Loucy (cell line): Measurements from ENCODE around the gene PGAM1.

ENCODE experiments used
- H2AFZ ChIP-seq: fragments of 200-600 bp; sonication (generic); 2 replicates; pipeline ENCODE4 v1.6.0; 2016; ENCODE audit warnings: antibody characterized with exemption, mild to moderate bottlenecking, low read length, moderate library complexity
- H3F3A ChIP-seq: fragments of 200-600 bp; 2 replicates; pipeline ENCODE4 v1.6.0; 2016; ENCODE audit warnings: antibody characterized with exemption, low read depth, mild to moderate bottlenecking
- H3K27me3 ChIP-seq: fragments of 200-600 bp; sonication (generic); 2 replicates; pipeline ENCODE4 v1.6.1; 2014; ENCODE audit warnings: low read length, mild to moderate bottlenecking; ENCODE audit not compliant: insufficient read depth, poor library complexity, severe bottlenecking
- H3K36me3 ChIP-seq: fragments of 200-600 bp; sonication (generic); 2 replicates; pipeline ENCODE4 v1.6.1; 2016; ENCODE audit warnings: low read length; ENCODE audit not compliant: insufficient read depth
- H3K4me1 ChIP-seq: fragments of 200-600 bp; sonication (generic); 2 replicates; pipeline ENCODE4 v1.5.1; 2014; ENCODE audit warnings: low read length, mild to moderate bottlenecking; ENCODE audit not compliant: insufficient read depth, poor library complexity, severe bottlenecking
- H3K4me2 ChIP-seq: fragments of 200-600 bp; sonication (generic); 2 replicates; pipeline ENCODE4 v1.6.0; 2014; ENCODE audit warnings: antibody characterized with exemption, low read length, low read depth, mild to moderate bottlenecking; ENCODE audit not compliant: poor library complexity, severe bottlenecking
- H3K4me3 ChIP-seq: fragments of 200-600 bp; sonication (generic); 2 replicates; pipeline ENCODE4 v1.5.1; 2014; ENCODE audit warnings: low read length, mild to moderate bottlenecking, mixed read lengths; ENCODE audit not compliant: poor library complexity, severe bottlenecking
- H3K79me2 ChIP-seq: fragments of 200-600 bp; sonication (generic); 2 replicates; pipeline ENCODE4 v1.6.1; 2014; ENCODE audit warnings: low read length; ENCODE audit not compliant: insufficient read depth
- H3K9ac ChIP-seq: fragments of 200-600 bp; sonication (generic); 2 replicates; pipeline ENCODE4 v1.6.0; 2014; ENCODE audit warnings: mild to moderate bottlenecking, low read depth, low read length, moderate library complexity; ENCODE audit not compliant: poor library complexity, severe bottlenecking
- H3K9me2 ChIP-seq: fragments of 200-600 bp; sonication (generic); replicated peaks from 2 replicates; pipeline ENCODE4 v1.6.1; 2016; ENCODE audit warnings: low read depth, low read length, mixed read lengths
- H3K9me3 ChIP-seq: fragments of 200-600 bp; sonication (generic); 2 replicates; pipeline ENCODE4 v1.6.1; 2014; ENCODE audit warnings: mild to moderate bottlenecking, antibody characterized with exemption, low read length, low read depth; ENCODE audit not compliant: insufficient read depth
- H4K20me1 ChIP-seq: fragments of 200-600 bp; sonication (generic); 2 replicates; pipeline ENCODE4 v1.6.0; 2014; ENCODE audit warnings: antibody characterized with exemption, low read length, mild to moderate bottlenecking; ENCODE audit not compliant: insufficient read depth, poor library complexity, severe bottlenecking
- CTCF ChIP-seq: fragments of 200-600 bp; sonication (generic); conservative IDR thresholded peaks from 2 replicates; pipeline ENCODE4 v1.5.1; 2014; ENCODE audit warnings: mild to moderate bottlenecking, antibody characterized with exemption, low read length
- EZH2phosphoT487 ChIP-seq: fragments of 200-600 bp; IDR thresholded peaks from 2 replicates; pipeline ENCODE4 v1.6.1; 2018; ENCODE audit warnings: antibody characterized with exemption, mild to moderate bottlenecking, moderate library complexity, borderline replicate concordance

PGAM1 gene

GRCh38 chr10:97444212-97444611, 18.2 kb downstream of the PGAM1 start:
- peak overlapping the region; percentile 89 for H3K4me3 ChIP-seq
- no peaks in the 10 kb centered on the region for H3K27me3 ChIP-seq
- TF ChIP-seq EZH2phosphoT487 (no peak), CTCF (no peak)
- H3K9ac ChIP-seq: peak overlapping the region; percentile 80
- H3K36me3 ChIP-seq: peaks cover 8% of the 10 kb centered on the region; the same call in 1 of the 2 replicates
- no peaks in the 10 kb centered on the region for H3K9me3 ChIP-seq
- H3K4me2 ChIP-seq: peak overlapping the region; percentile 94
- no peaks in the 10 kb centered on the region for H4K20me1 ChIP-seq
- H3K79me2 ChIP-seq: peaks cover 60% of the 10 kb centered on the region
- no peaks in the 10 kb centered on the region for H3K9me2 ChIP-seq
- H3K4me1 ChIP-seq: peaks cover 27% of the 10 kb centered on the region
- H2AFZ ChIP-seq: no peak overlapping the region
- no peaks in the 10 kb centered on the region for H3F3A ChIP-seq

- Histone ChIP-seq H3F3A (no peaks in the 10 kb centered on the region), H3K9me3 (no peaks in the 10 kb centered on the region), H3K4me3 (peak overlapping the region; percentile 89), H4K20me1 (peaks cover 2% of the 10 kb centered on the region), H3K27me3 (no peaks in the 10 kb centered on the region), H3K4me1 (peaks cover 30% of the 10 kb centered on the region), H2AFZ (peak overlapping the region; percentile 95), H3K4me2 (peak overlapping the region; percentile 94), H3K36me3 (peaks cover 7% of the 10 kb centered on the region; the same call in 1 of the 2 replicates), H3K9ac (peak overlapping the region; percentile 80), H3K79me2 (peaks cover 68% of the 10 kb centered on the region), H3K9me2 (no peaks in the 10 kb centered on the region)
- TF ChIP-seq EZH2phosphoT487 (no peak), CTCF (no peak)
Measured at GRCh38 chr10:97445357-97445721, 19.3 kb downstream of the PGAM1 start.

GRCh38 chr10:97445722-97446639, 20.0 kb downstream of the PGAM1 start, which contains the start of the genes EXOSC1 and ZDHHC16:
Gene EXOSC1 (minus strand): TSS chr10:97446006. CDS start chr10:97445985, 21 bp downstream.
Gene ZDHHC16 (plus strand): TSS chr10:97446175. CDS start chr10:97451676, 5,501 bp downstream.
- no peaks in the 10 kb centered on the region for H3K27me3 ChIP-seq
- peak within 1 kb of the TSS; percentile 80 for H3K9ac ChIP-seq
- peaks cover 5% of the 10 kb centered on the region for H4K20me1 ChIP-seq
- H3K9me3 ChIP-seq: no peaks in the 10 kb centered on the region
- TF ChIP-seq EZH2phosphoT487 (no peak), CTCF (0 out of 2 replicates have a peak, but pooled peaks have one; percentile 18)
- H3K79me2 ChIP-seq: peaks cover 74% of the 10 kb centered on the region
- peak within 1 kb of the TSS; percentile 95 for H2AFZ ChIP-seq
- H3K4me3 ChIP-seq: peak within 1 kb of the TSS; percentile 89
- peaks cover 36% of the 10 kb centered on the region for H3K4me1 ChIP-seq
- H3K36me3 ChIP-seq: peaks cover 3% of the 10 kb centered on the region; the same call in 1 of the 2 replicates
- H3K4me2 ChIP-seq: peak within 1 kb of the TSS; percentile 94
- no peaks in the 10 kb centered on the region for H3K9me2 ChIP-seq
- no peaks in the 10 kb centered on the region for H3F3A ChIP-seq
